HepG2 (cell line): ENCODE results near the gene HYLS1.

Experiments used
- KLF16 ChIP-seq, 2 experiments: sonication (generic) in 1 of 2; formaldehyde crosslinking in 1 of 2; IDR thresholded peaks; 2 replicates each; pipeline versions ENCODE4 v1.6.1 to v1.8.0; 2016 to 2023; ENCODE audit warnings: missing genetic modification reagents in 2 of 2, missing compliant biosample characterization in 1 of 2
- RBM39 ChIP-seq: fragments of 200-400 bp; formaldehyde crosslinking; IDR thresholded peaks from one replicate; pipeline ENCODE4 v1.6.1; 2018; ENCODE audit warnings: antibody characterized with exemption, mild to moderate bottlenecking, low read depth, low read length; ENCODE audit not compliant: poor library complexity, severe bottlenecking
- ZNF296 ChIP-seq: sonication (generic); formaldehyde crosslinking; conservative IDR thresholded peaks from 2 replicates; pipeline ENCODE4 v1.5.0; 2020; ENCODE audit warnings: mild to moderate bottlenecking, missing genetic modification reagents
- TF ChIP-seq, protein P1 (sequence below), 2 experiments: IDR thresholded peaks; 2 replicates each; pipeline ENCODE4 v1.6.1; 2011 to 2012; ENCODE audit warnings: low read length in 2 of 2, borderline replicate concordance in 1 of 2, low read depth in 1 of 2, mild to moderate bottlenecking in 1 of 2, moderate library complexity in 1 of 2
- TF ChIP-seq, protein P2 (sequence below): sonication (generic); formaldehyde crosslinking; IDR thresholded peaks from 2 replicates; pipeline ENCODE4 v1.5.0; 2020; ENCODE audit warnings: mild to moderate bottlenecking, missing genetic modification reagents, moderate library complexity
- TF ChIP-seq, protein P3 (sequence below): sonication (generic); formaldehyde crosslinking; conservative IDR thresholded peaks from 2 replicates; pipeline ENCODE4 v1.8.0; 2022; ENCODE audit warnings: low read depth, missing genetic modification reagents

DNA sequence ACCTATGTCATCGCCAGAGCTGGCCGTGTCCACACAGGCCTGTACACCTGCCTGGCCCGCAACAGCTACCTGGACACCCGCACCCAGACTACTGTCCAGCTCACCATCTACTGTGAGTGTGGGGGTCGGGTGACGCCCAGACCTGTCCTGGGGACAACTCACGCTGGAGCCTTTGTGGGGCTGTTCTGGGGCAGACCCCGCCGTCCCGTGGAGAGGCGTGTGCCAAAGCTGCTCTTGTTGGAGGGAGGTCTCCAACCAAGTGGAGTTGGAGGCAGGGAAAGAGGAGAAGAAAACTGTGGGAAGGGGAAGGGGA, 62.7 kb downstream of the HYLS1 start:
- TF ChIP-seq KLF16 (CRISPR knock-in tag; IDR thresholded peaks at IDR 0.05) (no peak), RBM39 (no peak), ZNF296 (CRISPR knock-in tag) (no peak)
- TF ChIP-seq, protein P1, sequence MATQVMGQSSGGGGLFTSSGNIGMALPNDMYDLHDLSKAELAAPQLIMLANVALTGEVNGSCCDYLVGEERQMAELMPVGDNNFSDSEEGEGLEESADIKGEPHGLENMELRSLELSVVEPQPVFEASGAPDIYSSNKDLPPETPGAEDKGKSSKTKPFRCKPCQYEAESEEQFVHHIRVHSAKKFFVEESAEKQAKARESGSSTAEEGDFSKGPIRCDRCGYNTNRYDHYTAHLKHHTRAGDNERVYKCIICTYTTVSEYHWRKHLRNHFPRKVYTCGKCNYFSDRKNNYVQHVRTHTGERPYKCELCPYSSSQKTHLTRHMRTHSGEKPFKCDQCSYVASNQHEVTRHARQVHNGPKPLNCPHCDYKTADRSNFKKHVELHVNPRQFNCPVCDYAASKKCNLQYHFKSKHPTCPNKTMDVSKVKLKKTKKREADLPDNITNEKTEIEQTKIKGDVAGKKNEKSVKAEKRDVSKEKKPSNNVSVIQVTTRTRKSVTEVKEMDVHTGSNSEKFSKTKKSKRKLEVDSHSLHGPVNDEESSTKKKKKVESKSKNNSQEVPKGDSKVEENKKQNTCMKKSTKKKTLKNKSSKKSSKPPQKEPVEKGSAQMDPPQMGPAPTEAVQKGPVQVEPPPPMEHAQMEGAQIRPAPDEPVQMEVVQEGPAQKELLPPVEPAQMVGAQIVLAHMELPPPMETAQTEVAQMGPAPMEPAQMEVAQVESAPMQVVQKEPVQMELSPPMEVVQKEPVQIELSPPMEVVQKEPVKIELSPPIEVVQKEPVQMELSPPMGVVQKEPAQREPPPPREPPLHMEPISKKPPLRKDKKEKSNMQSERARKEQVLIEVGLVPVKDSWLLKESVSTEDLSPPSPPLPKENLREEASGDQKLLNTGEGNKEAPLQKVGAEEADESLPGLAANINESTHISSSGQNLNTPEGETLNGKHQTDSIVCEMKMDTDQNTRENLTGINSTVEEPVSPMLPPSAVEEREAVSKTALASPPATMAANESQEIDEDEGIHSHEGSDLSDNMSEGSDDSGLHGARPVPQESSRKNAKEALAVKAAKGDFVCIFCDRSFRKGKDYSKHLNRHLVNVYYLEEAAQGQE (IDR thresholded peaks at IDR 0.05; ENCODE audit: borderline replicate concordance in 1 of 2, low read depth in 1 of 2, low read length in 2 of 2), result no peak
- TF ChIP-seq, protein P2, sequence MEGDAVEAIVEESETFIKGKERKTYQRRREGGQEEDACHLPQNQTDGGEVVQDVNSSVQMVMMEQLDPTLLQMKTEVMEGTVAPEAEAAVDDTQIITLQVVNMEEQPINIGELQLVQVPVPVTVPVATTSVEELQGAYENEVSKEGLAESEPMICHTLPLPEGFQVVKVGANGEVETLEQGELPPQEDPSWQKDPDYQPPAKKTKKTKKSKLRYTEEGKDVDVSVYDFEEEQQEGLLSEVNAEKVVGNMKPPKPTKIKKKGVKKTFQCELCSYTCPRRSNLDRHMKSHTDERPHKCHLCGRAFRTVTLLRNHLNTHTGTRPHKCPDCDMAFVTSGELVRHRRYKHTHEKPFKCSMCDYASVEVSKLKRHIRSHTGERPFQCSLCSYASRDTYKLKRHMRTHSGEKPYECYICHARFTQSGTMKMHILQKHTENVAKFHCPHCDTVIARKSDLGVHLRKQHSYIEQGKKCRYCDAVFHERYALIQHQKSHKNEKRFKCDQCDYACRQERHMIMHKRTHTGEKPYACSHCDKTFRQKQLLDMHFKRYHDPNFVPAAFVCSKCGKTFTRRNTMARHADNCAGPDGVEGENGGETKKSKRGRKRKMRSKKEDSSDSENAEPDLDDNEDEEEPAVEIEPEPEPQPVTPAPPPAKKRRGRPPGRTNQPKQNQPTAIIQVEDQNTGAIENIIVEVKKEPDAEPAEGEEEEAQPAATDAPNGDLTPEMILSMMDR (CRISPR knock-in tag), result no peak
- TF ChIP-seq, protein P3, sequence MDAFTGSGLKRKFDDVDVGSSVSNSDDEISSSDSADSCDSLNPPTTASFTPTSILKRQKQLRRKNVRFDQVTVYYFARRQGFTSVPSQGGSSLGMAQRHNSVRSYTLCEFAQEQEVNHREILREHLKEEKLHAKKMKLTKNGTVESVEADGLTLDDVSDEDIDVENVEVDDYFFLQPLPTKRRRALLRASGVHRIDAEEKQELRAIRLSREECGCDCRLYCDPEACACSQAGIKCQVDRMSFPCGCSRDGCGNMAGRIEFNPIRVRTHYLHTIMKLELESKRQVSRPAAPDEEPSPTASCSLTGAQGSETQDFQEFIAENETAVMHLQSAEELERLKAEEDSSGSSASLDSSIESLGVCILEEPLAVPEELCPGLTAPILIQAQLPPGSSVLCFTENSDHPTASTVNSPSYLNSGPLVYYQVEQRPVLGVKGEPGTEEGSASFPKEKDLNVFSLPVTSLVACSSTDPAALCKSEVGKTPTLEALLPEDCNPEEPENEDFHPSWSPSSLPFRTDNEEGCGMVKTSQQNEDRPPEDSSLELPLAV (CRISPR knock-in tag), result no peak
